ENCODE measurements around the gene PRRG4. TPM values are rescaled to one million over a fixed set of nuclear protein-coding genes. Genes with fewer than 3 reads are reported as not detected.

Gene PRRG4
- total and polyA plus RNA-seq, 2 of the 4 experiments (the other 2 are of a cell fraction): not detected

GRCh38 chr11:32884023-32884422 lies 54.3 kb downstream of the PRRG4 start:
- Histone ChIP-seq H4K8ac (ENCODE audit: low read depth in 2 of 2, low read length in 2 of 2) (no peak overlapping the region), H3K9me1 (ENCODE audit: insufficient read depth, low read length) (no peaks in the 10 kb centered on the region), H4K20me1 (ENCODE audit: insufficient read depth, low read length) (no peaks in the 10 kb centered on the region), H2AFZ (replicated peaks; ENCODE audit: low read length, poor library complexity) (no peak overlapping the region), H2AK5ac (ENCODE audit: low read depth, low read length) (no peak overlapping the region), H2BK15ac (ENCODE audit: low read depth, low read length) (no peak overlapping the region), H3K14ac (replicated peaks; ENCODE audit: low read depth, low read length) (no peak overlapping the region), H3K9ac (ENCODE audit: low read depth, low read length) (no peak overlapping the region), H4K91ac (ENCODE audit: insufficient read depth, low read depth, low read length) (no peak overlapping the region), H3K4me2 (ENCODE audit: low read depth, low read length) (no peak overlapping the region), H3K4me3 (ENCODE audit: insufficient read depth, low read depth, low read length) (no peak overlapping the region), H3K9me3 (ENCODE audit: control insufficient read depth, insufficient read depth, low read length) (no peaks in the 10 kb centered on the region), H3K4ac (ENCODE audit: low read depth, low read length) (no peak overlapping the region), H3K18ac (ENCODE audit: low read depth, low read length) (no peak overlapping the region), H2AK9ac (replicated peaks; ENCODE audit: low read depth, low read length, poor library complexity) (no peak overlapping the region), H3K27ac (ENCODE audit: insufficient read depth, low read length) (no peak overlapping the region), H3K56ac (ENCODE audit: extremely low read depth, insufficient read depth, low read length) (no peak overlapping the region), H2BK120ac (ENCODE audit: low read depth, low read length) (no peak overlapping the region), H3K79me1 (ENCODE audit: low read depth in 1 of 2, low read length in 2 of 2) (no peaks in the 10 kb centered on the region), H3K27me3 (ENCODE audit: control insufficient read depth, insufficient read depth, low read length) (peaks cover 1% of the 10 kb centered on the region; the same call in 1 of the 2 replicates), H2BK5ac (ENCODE audit: low read depth, low read length, poor library complexity, severe bottlenecking) (no peak overlapping the region), H2BK20ac (ENCODE audit: low read depth, low read length) (no peak overlapping the region), H3K36me3 (ENCODE audit: control insufficient read depth, insufficient read depth, low read length) (no peaks in the 10 kb centered on the region), H3K4me1 (ENCODE audit: control insufficient read depth, insufficient read depth, low read length) (peaks cover 1% of the 10 kb centered on the region; the same call in 1 of the 2 replicates), H3K23ac (ENCODE audit: low read depth, low read length) (no peak overlapping the region), H4K5ac (ENCODE audit: low read depth, low read length) (no peak overlapping the region)
- 80% methylated on average over 1 of the region's 3 CpGs; no CpG with 5 or more reads in 1 of the 2 experiments for WGBS, 2 experiments (ENCODE audit: extremely low coverage in 2 of 2, insufficient read length in 1 of 2)
- dilution Hi-C loops (cut with HindIII; ENCODE audit: low sequenced_read_pairs, unreplicated experiment): no loop called here
- DNase-seq (no peak), ATAC-seq (ENCODE audit: low read depth) (no peak)
- ChIA-PET CTCF (no interaction called here), POLR2A (ENCODE audit: unreplicated experiment) (no interaction called here)
- in situ Hi-C loops (cut with MboI; ENCODE audit: low sequenced_read_pairs): no loop called here
- BruUV-seq (replicated peaks): no TSS peak
- TF ChIP-seq CHD1 (IDR thresholded peaks at IDR 0.05; ENCODE audit: low read depth, low read length) (no peak), MAZ (IDR thresholded peaks at IDR 0.05; ENCODE audit: borderline replicate concordance, low read depth, low read length) (no peak), SMC3 (IDR thresholded peaks at IDR 0.05; ENCODE audit: low read depth, low read length) (no peak), CTCF (conservative IDR thresholded peaks at IDR 0.05; ENCODE audit: low read depth, low read length) (no peak), USF2 (IDR thresholded peaks at IDR 0.05; ENCODE audit: low read depth, low read length) (no peak), RFX5 (IDR thresholded peaks at IDR 0.05; ENCODE audit: low read depth, low read length) (no peak), RAD21 (IDR thresholded peaks at IDR 0.05; ENCODE audit: low read length) (no peak), MAFK (IDR thresholded peaks at IDR 0.05; ENCODE audit: low read depth, low read length) (no peak), NFE2L2 (IDR thresholded peaks at IDR 0.05; ENCODE audit: low read depth, low read length) (no peak), MXI1 (IDR thresholded peaks at IDR 0.05; ENCODE audit: borderline replicate concordance, low read depth, low read length) (no peak), ELK1 (IDR thresholded peaks at IDR 0.05; ENCODE audit: borderline replicate concordance, low read depth, low read length) (no peak), FOS (IDR thresholded peaks at IDR 0.05; ENCODE audit: low read depth, low read length) (no peak)
- intact Hi-C loops (cut with micrococcal nuclease): no loop called here

Measured in IMR-90 (cell line).